Measurements from ENCODE around the gene LSM4. TPM values are rescaled to one million over a fixed set of nuclear protein-coding genes. Genes with fewer than 3 reads are reported as not detected.
A peak's percentile ranks its signal among the peaks of the same experiment; 100 is the strongest.

The LSM4 gene
- total and polyA plus RNA-seq, 2 experiments from 2014 or later: 200 to 203 TPM

- Histone ChIP-seq H3F3A (ENCODE audit: insufficient read depth) (peaks cover 18% of the 10 kb centered on the region), H3K9me2 (ENCODE audit: insufficient read depth) (no peaks in the 10 kb centered on the region), H3K4me1 (ENCODE audit: insufficient read depth) (peaks cover 20% of the 10 kb centered on the region), H3K27ac (peak overlapping the region; percentile 72), H4K20me1 (ENCODE audit: insufficient read depth) (no peaks in the 10 kb centered on the region), H3K27me3 (replicated peaks; ENCODE audit: insufficient read depth) (no peaks in the 10 kb centered on the region), H3K9ac (peak overlapping the region; percentile 87), H2AFZ (peak overlapping the region; percentile 70), H3K9me3 (ENCODE audit: low read depth) (no peaks in the 10 kb centered on the region), H3K4me3 (peak overlapping the region; percentile 81), H3K36me3 (ENCODE audit: low read depth) (no peaks in the 10 kb centered on the region), H3K4me2 (ENCODE audit: unreplicated experiment) (peak overlapping the region; percentile 82), H3K79me2 (ENCODE audit: insufficient read depth) (peaks cover 54% of the 10 kb centered on the region)
- no peak for TF ChIP-seq EZH2 (IDR thresholded peaks at IDR 0.05; ENCODE audit: insufficient read depth, poor library complexity, severe bottlenecking)
- no peak for TF ChIP-seq EZH2phosphoT487 (IDR thresholded peaks at IDR 0.05; ENCODE audit: insufficient read depth, low read depth)
- peak; percentile 80 for DNase-seq
- in situ Hi-C loops (cut with MboI): loop anchor here (5.0 kb wide), 1 partner anchor 45 kb away; no protein-coding TSS in a partner anchor
- WGBS, 2 experiments (ENCODE audit: low coverage in 1 of 2, low lambda C conversion rate in 2 of 2, missing lambda C conversion rate in 2 of 2): 0 to 1% methylated on average over 7 of the region's 7 CpGs
Observed at GRCh38 chr19:18322318-18322758, 538 bp downstream of the LSM4 start.

- Histone ChIP-seq H3K79me2 (ENCODE audit: insufficient read depth) (peaks cover 55% of the 10 kb centered on the region), H4K20me1 (ENCODE audit: insufficient read depth) (no peaks in the 10 kb centered on the region), H3K27ac (peak overlapping the region; percentile 72), H3K4me3 (peak overlapping the region; percentile 81), H3K9me3 (ENCODE audit: low read depth) (no peaks in the 10 kb centered on the region), H3K36me3 (ENCODE audit: low read depth) (no peaks in the 10 kb centered on the region), H3K4me1 (ENCODE audit: insufficient read depth) (peaks cover 20% of the 10 kb centered on the region), H3F3A (ENCODE audit: insufficient read depth) (peaks cover 18% of the 10 kb centered on the region), H3K4me2 (ENCODE audit: unreplicated experiment) (peak overlapping the region; percentile 82), H3K9me2 (ENCODE audit: insufficient read depth) (no peaks in the 10 kb centered on the region), H3K9ac (peak overlapping the region; percentile 87), H2AFZ (peak overlapping the region; percentile 70), H3K27me3 (replicated peaks; ENCODE audit: insufficient read depth) (no peaks in the 10 kb centered on the region)
- 10 to 12% methylated on average over 9 of the region's 9 CpGs for WGBS, 2 experiments (ENCODE audit: low coverage in 1 of 2, low lambda C conversion rate in 2 of 2, missing lambda C conversion rate in 2 of 2)
- DNase-seq: peak; percentile 55
- TF ChIP-seq EZH2phosphoT487 (IDR thresholded peaks at IDR 0.05; ENCODE audit: insufficient read depth, low read depth): no peak
- TF ChIP-seq EZH2 (IDR thresholded peaks at IDR 0.05; ENCODE audit: insufficient read depth, poor library complexity, severe bottlenecking): no peak
- in situ Hi-C loops (cut with MboI): loop anchor here (5.0 kb wide), 1 partner anchor 44 kb away; no protein-coding TSS in a partner anchor
Observed at GRCh38 chr19:18321734-18322102, 1.2 kb downstream of the LSM4 start.

- Histone ChIP-seq H3K9ac (peak overlapping the region; percentile 87), H3K27ac (peak overlapping the region; percentile 72), H3K4me1 (ENCODE audit: insufficient read depth) (peaks cover 20% of the 10 kb centered on the region), H3K9me3 (ENCODE audit: low read depth) (no peaks in the 10 kb centered on the region), H3F3A (ENCODE audit: insufficient read depth) (peaks cover 18% of the 10 kb centered on the region), H3K27me3 (replicated peaks; ENCODE audit: insufficient read depth) (no peaks in the 10 kb centered on the region), H4K20me1 (ENCODE audit: insufficient read depth) (no peaks in the 10 kb centered on the region), H3K9me2 (ENCODE audit: insufficient read depth) (no peaks in the 10 kb centered on the region), H2AFZ (peak overlapping the region; percentile 70), H3K36me3 (ENCODE audit: low read depth) (no peaks in the 10 kb centered on the region), H3K79me2 (ENCODE audit: insufficient read depth) (peaks cover 55% of the 10 kb centered on the region), H3K4me3 (peak overlapping the region; percentile 81), H3K4me2 (ENCODE audit: unreplicated experiment) (peak overlapping the region; percentile 82)
- in situ Hi-C loops (cut with MboI): loop anchor here (5.0 kb wide), 1 partner anchor 44 kb away; no protein-coding TSS in a partner anchor
- TF ChIP-seq EZH2phosphoT487 (IDR thresholded peaks at IDR 0.05; ENCODE audit: insufficient read depth, low read depth): no peak
- no peak for TF ChIP-seq EZH2 (IDR thresholded peaks at IDR 0.05; ENCODE audit: insufficient read depth, poor library complexity, severe bottlenecking)
- no peak for DNase-seq
- 67 to 68% methylated on average over 14 of the region's 14 CpGs for WGBS, 2 experiments (ENCODE audit: low coverage in 1 of 2, low lambda C conversion rate in 2 of 2, missing lambda C conversion rate in 2 of 2)
Observed at GRCh38 chr19:18320865-18321733, 1.8 kb downstream of the LSM4 start.

- Histone ChIP-seq H3K4me2 (ENCODE audit: unreplicated experiment) (no peak overlapping the region), H4K20me1 (ENCODE audit: insufficient read depth) (no peaks in the 10 kb centered on the region), H3K79me2 (ENCODE audit: insufficient read depth) (peaks cover 55% of the 10 kb centered on the region), H3K27ac (no peak overlapping the region), H3K9ac (no peak overlapping the region), H3K9me3 (ENCODE audit: low read depth) (no peaks in the 10 kb centered on the region), H3K4me1 (ENCODE audit: insufficient read depth) (peaks cover 20% of the 10 kb centered on the region), H3K9me2 (ENCODE audit: insufficient read depth) (no peaks in the 10 kb centered on the region), H3K36me3 (ENCODE audit: low read depth) (no peaks in the 10 kb centered on the region), H3K4me3 (no peak overlapping the region), H3F3A (ENCODE audit: insufficient read depth) (peaks cover 18% of the 10 kb centered on the region), H2AFZ (no peak overlapping the region), H3K27me3 (replicated peaks; ENCODE audit: insufficient read depth) (no peaks in the 10 kb centered on the region)
- in situ Hi-C loops (cut with MboI): loop anchor here (5.0 kb wide), 1 partner anchor 42 kb away; no protein-coding TSS in a partner anchor
- WGBS, 2 experiments (ENCODE audit: low coverage in 1 of 2, low lambda C conversion rate in 2 of 2, missing lambda C conversion rate in 2 of 2): 85 to 89% methylated on average over 7 of the region's 7 CpGs
- no peak for DNase-seq
- TF ChIP-seq EZH2phosphoT487 (IDR thresholded peaks at IDR 0.05; ENCODE audit: insufficient read depth, low read depth) (no peak), EZH2 (IDR thresholded peaks at IDR 0.05; ENCODE audit: insufficient read depth, poor library complexity, severe bottlenecking) (no peak)
Observed at GRCh38 chr19:18319591-18320135, 3.2 kb downstream of the LSM4 start.
